Measurements from ENCODE around the gene LTB.

Gene LTB, protein sequence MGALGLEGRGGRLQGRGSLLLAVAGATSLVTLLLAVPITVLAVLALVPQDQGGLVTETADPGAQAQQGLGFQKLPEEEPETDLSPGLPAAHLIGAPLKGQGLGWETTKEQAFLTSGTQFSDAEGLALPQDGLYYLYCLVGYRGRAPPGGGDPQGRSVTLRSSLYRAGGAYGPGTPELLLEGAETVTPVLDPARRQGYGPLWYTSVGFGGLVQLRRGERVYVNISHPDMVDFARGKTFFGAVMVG

DNA sequence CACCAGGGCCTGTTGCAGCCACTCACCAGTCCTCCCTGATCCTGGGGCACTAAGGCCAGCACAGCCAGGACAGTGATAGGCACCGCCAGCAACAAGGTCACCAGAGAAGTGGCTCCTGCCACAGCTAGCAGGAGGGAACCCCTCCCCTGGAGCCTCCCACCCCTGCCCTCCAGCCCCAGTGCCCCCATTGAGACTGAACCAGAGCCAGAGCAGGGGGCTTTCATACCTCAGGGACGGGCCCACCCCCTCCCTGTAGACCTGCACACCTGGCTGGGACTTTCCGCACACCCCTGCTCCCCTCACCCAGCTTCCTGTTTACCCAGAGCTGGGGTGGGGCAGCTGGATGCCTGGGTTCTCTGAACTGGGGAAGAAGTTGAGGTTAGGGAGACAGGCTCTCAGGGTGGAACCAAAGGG, at the start of gene LTB:
Gene LTB, minus strand, starts transcription at position 195 of the 414 bp plus-strand sequence. Its CDS starts 7 bp downstream, at position 188.
- H3K4me3 ChIP-seq (ENCODE audit: low read depth, low read length), result peak within 1 kb of the TSS; percentile 64
- no peak for TF ChIP-seq CTCF (IDR thresholded peaks at IDR 0.05; ENCODE audit: low read depth, low read length, missing control alignments)
- no peak for DNase-seq (ENCODE audit: low read depth)
- in situ Hi-C loops (cut with HindIII; ENCODE audit: low sequenced_read_pairs), result no loop called here

GRCh38 chr6:31631681-31632278, 49.6 kb upstream of the LTB start:
- no peak for DNase-seq (ENCODE audit: low read depth)
- in situ Hi-C loops (cut with HindIII; ENCODE audit: low sequenced_read_pairs), result no loop called here
- TF ChIP-seq CTCF (IDR thresholded peaks at IDR 0.05; ENCODE audit: low read depth, low read length, missing control alignments), result no peak
- H3K4me3 ChIP-seq (ENCODE audit: low read depth, low read length), result no peak overlapping the region

DNA sequence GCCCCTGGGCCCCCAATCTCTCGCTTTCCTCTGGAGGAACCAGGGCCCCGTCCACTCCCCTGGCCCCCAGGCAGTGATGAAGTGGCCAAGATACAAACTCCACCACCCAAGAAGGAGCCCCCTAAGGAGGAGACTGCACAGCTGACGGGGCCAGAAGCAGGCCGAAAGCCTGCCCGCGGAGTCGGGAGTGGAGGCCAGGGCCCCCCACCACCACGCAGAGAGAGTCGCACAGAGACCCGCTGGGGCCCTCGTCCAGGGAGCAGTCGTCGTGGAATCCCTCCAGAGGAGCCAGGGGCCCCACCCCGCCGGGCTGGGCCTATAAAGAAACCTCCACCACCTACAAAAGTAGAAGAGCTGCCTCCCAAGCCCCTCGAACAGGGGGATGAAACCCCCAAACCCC, 49.0 kb upstream of the LTB start:
- in situ Hi-C loops (cut with HindIII; ENCODE audit: low sequenced_read_pairs), result no loop called here
- DNase-seq (ENCODE audit: low read depth), result no peak
- no peak overlapping the region for H3K4me3 ChIP-seq (ENCODE audit: low read depth, low read length)
- TF ChIP-seq CTCF (IDR thresholded peaks at IDR 0.05; ENCODE audit: low read depth, low read length, missing control alignments), result no peak

DNA sequence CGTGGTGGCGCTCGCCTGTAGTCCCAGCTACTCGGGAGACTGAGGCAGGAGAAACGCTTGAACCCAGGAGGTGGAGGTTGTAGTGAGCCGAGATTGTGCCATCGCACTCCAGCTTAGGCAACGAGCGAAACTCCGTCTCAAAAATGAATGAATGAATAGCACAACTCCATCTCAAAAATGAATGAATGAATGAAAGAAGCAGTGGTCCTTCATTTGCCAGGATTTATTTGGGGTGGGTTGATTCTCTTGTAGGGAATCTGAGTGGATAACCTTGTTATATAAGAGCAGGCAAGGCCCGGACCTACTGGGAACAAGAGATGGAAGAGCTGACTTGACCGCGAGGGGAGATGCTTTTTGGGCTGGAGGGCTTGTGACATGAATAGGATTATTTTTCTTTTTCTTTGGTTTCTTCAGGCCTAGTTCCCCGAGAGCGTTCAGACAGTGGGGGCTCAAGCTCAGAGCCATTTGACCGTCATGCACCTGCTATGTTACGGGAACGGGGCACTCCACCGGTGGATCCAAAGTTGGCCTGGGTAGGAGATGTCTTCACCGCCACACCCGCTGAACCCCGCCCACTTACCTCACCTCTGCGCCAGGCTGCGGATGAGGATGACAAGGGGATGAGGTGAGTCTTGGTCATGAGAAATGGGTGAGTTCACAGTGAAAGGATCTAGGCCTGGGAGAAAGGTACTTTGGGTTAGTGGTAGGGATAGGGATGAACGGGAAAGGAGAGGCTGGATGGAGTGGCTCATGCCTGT, 48.1 kb upstream of the LTB start:
- no peak overlapping the region for H3K4me3 ChIP-seq (ENCODE audit: low read depth, low read length)
- in situ Hi-C loops (cut with HindIII; ENCODE audit: low sequenced_read_pairs), result no loop called here
- no peak for DNase-seq (ENCODE audit: low read depth)
- no peak for TF ChIP-seq CTCF (IDR thresholded peaks at IDR 0.05; ENCODE audit: low read depth, low read length, missing control alignments)

- no peak for TF ChIP-seq CTCF (IDR thresholded peaks at IDR 0.05; ENCODE audit: low read depth, low read length, missing control alignments)
- in situ Hi-C loops (cut with HindIII; ENCODE audit: low sequenced_read_pairs), result no loop called here
- DNase-seq (ENCODE audit: low read depth), result no peak
- no peak overlapping the region for H3K4me3 ChIP-seq (ENCODE audit: low read depth, low read length)
Measured at GRCh38 chr6:31629014-31629413, 46.8 kb upstream of the LTB start.

DNA sequence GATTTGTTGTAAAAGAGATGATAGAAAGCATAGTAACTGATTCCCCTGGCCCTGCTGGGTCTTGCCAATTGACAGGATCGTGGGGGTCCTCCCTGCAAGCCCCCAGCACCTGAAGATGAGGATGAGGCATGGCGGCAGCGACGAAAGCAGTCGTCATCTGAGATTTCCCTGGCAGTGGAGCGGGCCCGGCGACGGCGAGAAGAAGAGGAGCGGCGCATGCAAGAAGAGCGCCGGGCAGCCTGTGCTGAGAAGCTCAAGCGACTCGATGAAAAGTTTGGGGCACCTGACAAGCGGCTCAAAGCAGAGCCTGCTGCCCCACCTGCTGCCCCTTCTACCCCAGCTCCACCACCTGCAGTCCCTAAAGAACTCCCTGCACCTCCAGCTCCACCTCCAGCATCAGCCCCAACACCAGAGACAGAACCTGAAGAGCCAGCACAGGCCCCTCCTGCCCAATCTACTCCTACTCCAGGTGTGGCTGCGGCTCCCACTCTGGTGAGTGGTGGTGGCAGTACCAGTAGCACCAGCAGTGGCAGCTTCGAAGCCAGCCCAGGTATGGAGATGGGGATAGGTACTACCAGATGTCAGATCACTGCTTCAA, 45.6 kb upstream of the LTB start:
- DNase-seq (ENCODE audit: low read depth), result no peak
- in situ Hi-C loops (cut with HindIII; ENCODE audit: low sequenced_read_pairs), result no loop called here
- TF ChIP-seq CTCF (IDR thresholded peaks at IDR 0.05; ENCODE audit: low read depth, low read length, missing control alignments), result no peak
- no peak overlapping the region for H3K4me3 ChIP-seq (ENCODE audit: low read depth, low read length)
